Lung (tissue), 12 donors: ENCODE data around the gene RBM24. TPM values are rescaled to one million over a fixed set of nuclear protein-coding genes. Genes with fewer than 3 reads are reported as not detected.

Experiments used
- ATAC-seq: fragments of 200-7000 bp; cut with Tn5 transposase; one replicate; pipeline ENCODE4 v1.9.1; 2020; ENCODE audit warnings: moderate number of reproducible peaks; ENCODE audit not compliant: insufficient read depth, low FRiP score
- DNase-seq, 3 donors: peaks; one replicate each; pipeline ENCODE4 v3.0.0-alpha.2; 2013 to 2017
- H3K27ac ChIP-seq, 2 donors: one replicate each; pipeline ENCODE4 v1.5.1; 2013; ENCODE audit warnings: mild to moderate bottlenecking in 2 of 2, moderate library complexity in 2 of 2, control low read depth in 1 of 2, inconsistent platforms in 1 of 2, low read depth in 1 of 2, low read length in 1 of 2
- H3K27me3 ChIP-seq, 3 donors: one replicate each; pipeline ENCODE4 v1.5.1; 2013; ENCODE audit warnings: low read length in 2 of 3; ENCODE audit not compliant: control insufficient read depth in 3 of 3, insufficient read depth in 3 of 3
- H3K36me3 ChIP-seq, 4 donors: one replicate each; pipeline ENCODE4 v1.5.1; 2013; ENCODE audit warnings: low read length in 4 of 4, mild to moderate bottlenecking in 1 of 4, moderate library complexity in 1 of 4; ENCODE audit not compliant: control insufficient read depth in 4 of 4, insufficient read depth in 4 of 4
- H3K4me1 ChIP-seq, 5 donors: one replicate each; pipeline ENCODE4 v1.5.1; 2013; ENCODE audit warnings: low read length in 5 of 5, mild to moderate bottlenecking in 2 of 5, moderate library complexity in 1 of 5; ENCODE audit not compliant: control insufficient read depth in 5 of 5, insufficient read depth in 5 of 5
- H3K4me3 ChIP-seq: one replicate; pipeline ENCODE4 v1.5.1; 2013; ENCODE audit warnings: mild to moderate bottlenecking, control low read depth, moderate library complexity
- H3K9ac ChIP-seq, 2 donors: one replicate each; pipeline ENCODE4 v1.5.1; 2013; ENCODE audit warnings: low read length in 2 of 2, control low read depth in 1 of 2; ENCODE audit not compliant: insufficient read depth in 1 of 2
- H3K9me3 ChIP-seq, 4 donors: one replicate each; pipeline ENCODE4 v1.5.1; 2013; ENCODE audit warnings: low read length in 3 of 4, mild to moderate bottlenecking in 1 of 4, moderate library complexity in 1 of 4; ENCODE audit not compliant: control insufficient read depth in 4 of 4, insufficient read depth in 3 of 4
- WGBS, 2 donors: extraction: QIAGEN DNeasy Blood & Tissue Kit; methylation state at CpG; one replicate each; pipeline ENCODE4 v1.1.7; 2013; 5-methylcytosine and 5-hydroxymethylcytosine counted together
- polyA plus RNA-seq, 2 donors: library from polyadenylated mRNA; stranded (reverse); fragments of 200-250 nt; gene quantifications; one replicate each; pipeline ENCODE4 v1.2.1, GENCODE V29; 2013
- total RNA-seq, 2 donors: library from RNA; depleted of rRNA in 1 of 2; stranded (reverse); fragments of >200 nt in 1 of 2; gene quantifications; one replicate each; pipeline ENCODE4 v1.2.1, GENCODE V29; 2014 to 2021
- TF ChIP-seq, protein P1 (sequence below): IDR thresholded peaks from 2 replicates; pipeline ENCODE4 v1.5.1; 2012; ENCODE audit warnings: mild to moderate bottlenecking; ENCODE audit errors: control extremely low read depth, extremely low read depth
- donor health status: control.
- donor health status: control.
- donor health status: Bipolar disorder and iron deficiency.
- donor health status: healthy.
- donor health status: DM: yes; HTN: yes; CAD: no.

RBM24 gene
- total and polyA plus RNA-seq, 4 donors, result 1.1 to 3.0 (median 1.8) TPM

DNA sequence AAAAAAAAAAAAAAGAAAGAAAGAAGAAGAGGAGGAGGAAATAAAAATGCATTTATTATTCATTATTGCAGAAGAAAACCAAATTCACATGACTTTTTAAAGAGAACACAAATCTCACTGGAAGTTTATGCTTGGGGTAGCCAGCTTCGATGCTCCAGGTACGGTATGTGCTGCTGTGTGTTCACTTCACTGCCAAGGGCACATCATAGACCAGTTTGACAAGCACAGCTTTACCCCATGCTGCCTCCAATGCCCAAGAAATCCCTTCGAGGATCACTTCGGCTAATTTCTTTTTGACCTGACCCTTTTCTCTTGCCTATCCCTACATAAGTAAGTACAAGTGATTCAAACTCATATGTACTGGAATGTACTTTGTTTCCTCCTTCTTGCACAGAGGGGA lies 41.9 kb upstream of the RBM24 start:
- no peak overlapping the region for H3K27ac ChIP-seq
- no peak overlapping the region for H3K9ac ChIP-seq
- no peaks in the 10 kb centered on the region for H3K4me1 ChIP-seq
- TF ChIP-seq, protein P1, sequence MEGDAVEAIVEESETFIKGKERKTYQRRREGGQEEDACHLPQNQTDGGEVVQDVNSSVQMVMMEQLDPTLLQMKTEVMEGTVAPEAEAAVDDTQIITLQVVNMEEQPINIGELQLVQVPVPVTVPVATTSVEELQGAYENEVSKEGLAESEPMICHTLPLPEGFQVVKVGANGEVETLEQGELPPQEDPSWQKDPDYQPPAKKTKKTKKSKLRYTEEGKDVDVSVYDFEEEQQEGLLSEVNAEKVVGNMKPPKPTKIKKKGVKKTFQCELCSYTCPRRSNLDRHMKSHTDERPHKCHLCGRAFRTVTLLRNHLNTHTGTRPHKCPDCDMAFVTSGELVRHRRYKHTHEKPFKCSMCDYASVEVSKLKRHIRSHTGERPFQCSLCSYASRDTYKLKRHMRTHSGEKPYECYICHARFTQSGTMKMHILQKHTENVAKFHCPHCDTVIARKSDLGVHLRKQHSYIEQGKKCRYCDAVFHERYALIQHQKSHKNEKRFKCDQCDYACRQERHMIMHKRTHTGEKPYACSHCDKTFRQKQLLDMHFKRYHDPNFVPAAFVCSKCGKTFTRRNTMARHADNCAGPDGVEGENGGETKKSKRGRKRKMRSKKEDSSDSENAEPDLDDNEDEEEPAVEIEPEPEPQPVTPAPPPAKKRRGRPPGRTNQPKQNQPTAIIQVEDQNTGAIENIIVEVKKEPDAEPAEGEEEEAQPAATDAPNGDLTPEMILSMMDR, result no peak
- H3K9me3 ChIP-seq, result peaks cover 0 to 5% (median under 1%) of the 10 kb centered on the region in 4 donors
- H3K36me3 ChIP-seq, result no peaks in the 10 kb centered on the region
- H3K27me3 ChIP-seq, result no peaks in the 10 kb centered on the region
- H3K4me3 ChIP-seq, result no peak overlapping the region
- DNase-seq (no peak), ATAC-seq (no peak)
- 95% methylated on average over 4 of the region's 4 CpGs for WGBS, 2 donors

DNA sequence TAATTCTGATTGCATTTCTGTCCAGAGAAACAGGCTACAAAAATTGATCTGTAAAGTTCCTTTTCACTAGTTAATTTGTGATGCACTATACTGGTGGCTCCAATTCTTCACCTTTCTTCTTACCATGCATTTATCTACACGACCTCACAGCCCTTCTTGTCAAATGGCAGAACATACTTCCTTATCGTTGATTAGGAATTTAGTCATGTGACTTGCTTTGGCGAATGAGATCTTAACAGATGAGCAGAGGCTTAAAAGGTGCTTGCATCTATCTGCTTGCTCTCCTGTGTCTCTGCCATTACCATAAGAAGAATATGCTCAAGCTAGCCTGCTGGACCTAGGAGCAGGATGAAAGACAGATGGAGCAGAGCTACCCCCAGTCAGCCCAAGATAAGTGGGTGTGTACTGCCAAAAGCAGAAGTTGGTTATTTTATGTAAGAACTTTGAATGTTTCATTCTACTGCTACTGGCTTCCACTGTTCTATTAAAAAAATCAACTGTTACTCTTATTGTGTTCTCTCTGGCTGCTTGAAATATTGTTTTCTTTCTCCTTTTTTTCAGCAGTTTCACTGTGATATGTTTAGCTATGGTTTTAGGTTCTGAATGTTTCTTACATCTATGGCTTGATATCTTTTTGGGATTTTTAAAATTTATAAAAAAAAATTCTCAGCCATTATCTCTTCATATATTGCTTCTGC lies 40.2 kb upstream of the RBM24 start:
- ATAC-seq, result no peak
- TF ChIP-seq, protein P1, result no peak
- peaks cover 0 to 5% (median under 1%) of the 10 kb centered on the region in 4 donors for H3K9me3 ChIP-seq
- H3K9ac ChIP-seq, result no peak overlapping the region
- no peaks in the 10 kb centered on the region for H3K4me1 ChIP-seq
- 78 to 81% methylated on average over 3 of the region's 3 CpGs for WGBS, 2 donors
- no peaks in the 10 kb centered on the region for H3K27me3 ChIP-seq
- H3K4me3 ChIP-seq, result no peak overlapping the region
- no peaks in the 10 kb centered on the region for H3K36me3 ChIP-seq
- H3K27ac ChIP-seq, result no peak overlapping the region
- DNase-seq, result no peak

DNA sequence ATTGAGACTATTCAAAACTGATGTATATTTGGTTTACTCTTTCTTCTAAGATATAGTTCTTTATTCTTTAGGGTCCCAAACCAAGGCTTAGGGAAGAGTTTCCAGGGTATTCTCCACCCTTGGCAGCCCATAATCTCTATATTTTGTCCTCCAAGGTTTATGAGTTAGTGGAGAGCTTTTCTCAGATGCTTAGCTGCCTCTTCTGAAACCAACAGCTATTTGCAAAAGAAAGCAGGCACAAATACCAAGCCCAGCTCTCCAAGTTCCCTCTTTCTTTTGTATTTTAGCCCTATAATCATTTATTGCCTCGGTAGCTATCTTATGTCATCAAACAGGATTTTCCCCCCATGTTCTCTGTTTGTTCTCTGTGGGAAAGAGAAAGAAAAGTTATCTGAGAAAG lies 39.1 kb upstream of the RBM24 start:
- TF ChIP-seq, protein P1, result no peak
- Histone ChIP-seq H3K9ac (no peak overlapping the region), H3K9me3 (peaks cover 0 to 5% (median under 1%) of the 10 kb centered on the region in 4 donors), H3K27ac (no peak overlapping the region), H3K4me1 (no peaks in the 10 kb centered on the region), H3K27me3 (no peaks in the 10 kb centered on the region), H3K4me3 (no peak overlapping the region), H3K36me3 (no peaks in the 10 kb centered on the region)
- WGBS, 2 donors, result 25 to 41% methylated on average over 1 of the region's 1 CpG
- DNase-seq, result no peak
- no peak for ATAC-seq

DNA sequence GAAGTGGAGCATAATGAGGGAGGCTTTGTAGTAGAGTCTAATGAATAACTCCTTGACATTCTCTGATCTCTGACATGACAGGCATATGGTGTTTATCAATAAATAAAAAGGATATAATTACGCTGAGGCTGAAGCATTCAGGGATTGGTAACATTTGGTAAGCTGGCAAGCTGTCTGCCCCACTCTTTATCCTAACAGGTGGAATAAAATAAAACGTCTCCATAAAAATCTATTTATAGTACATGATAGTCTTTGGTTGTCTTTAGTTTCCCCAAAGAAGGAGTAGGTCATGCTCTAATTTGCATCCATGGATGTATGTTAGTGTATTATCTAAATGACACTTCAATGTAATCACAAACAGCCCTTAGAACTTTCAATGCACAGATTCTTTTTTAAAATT lies 30.9 kb upstream of the RBM24 start:
- ATAC-seq (no peak), DNase-seq (no peak)
- no peaks in the 10 kb centered on the region for H3K9me3 ChIP-seq
- no peak overlapping the region for H3K4me3 ChIP-seq
- TF ChIP-seq, protein P1, result no peak
- H3K4me1 ChIP-seq, result no peaks in the 10 kb centered on the region
- 72 to 84% methylated on average over 2 of the region's 2 CpGs for WGBS, 2 donors
- H3K27me3 ChIP-seq, result peaks cover 0 to 4% (median 0%) of the 10 kb centered on the region in 3 donors
- no peaks in the 10 kb centered on the region for H3K36me3 ChIP-seq
- no peak overlapping the region for H3K27ac ChIP-seq
- no peak overlapping the region for H3K9ac ChIP-seq
